GM12878 (cell line): ENCODE measurements around the gene IKZF1. TPM values are rescaled to one million over a fixed set of nuclear protein-coding genes. Genes with fewer than 3 reads are reported as not detected.

Experiments
- ATAC-seq: fragments of 200-7000 bp; cut with Tn5 transposase; 3 replicates; pipeline ENCODE4 v1.9.1; 2020; ENCODE audit warnings: mild to moderate bottlenecking, moderate library complexity
- BruUV-seq: library from RNA; stranded (reverse); fragments of 400-500 nt; replicated peaks from 2 replicates; lab custom pipeline; 2021; lab: Mats Ljungman, UMichigan
- CTCF ChIA-PET: fragments of 300-600 bp; sonication (Branson Sonifier 250); formaldehyde crosslinking; extraction: SDS; loops from one replicate; lab custom pipeline; 2021; ENCODE audit warnings: inconsistent platforms; lab: Yijun Ruan, JAX
- POLR2A ChIA-PET: fragments of 350-600 bp; formaldehyde crosslinking; extraction: SDS; loops from one replicate; lab custom pipeline; 2021; ENCODE audit warnings: inconsistent platforms; lab: Charles Lee
- RAD21 ChIA-PET: fragments of 300-600 bp; sonication (Branson Sonifier 250); formaldehyde crosslinking; loops from one replicate; lab custom pipeline; 2023; ENCODE audit warnings: antibody characterized with exemption; ENCODE audit not compliant: unreplicated experiment; lab: Charles Lee
- SMC1A ChIA-PET: fragments of 300-600 bp; sonication (Branson Sonifier 250); formaldehyde crosslinking; loops from one replicate; lab custom pipeline; 2023; ENCODE audit not compliant: unreplicated experiment, uncharacterized antibody; lab: Charles Lee
- DNase-seq: peaks from one replicate; pipeline ENCODE4 v3.0.0-alpha.2; 2011; ENCODE audit warnings: low read depth, low spot score
- FAIRE-seq: peaks from 3 replicates; lab custom pipeline; 2011; peaks lifted over from hg19 to GRCh38; lab: Jason Lieb, UNC
- H2AFZ ChIP-seq: 2 replicates; pipeline ENCODE4 v1.6.0; 2011; ENCODE audit warnings: low read depth, low read length, control low read depth; ENCODE audit not compliant: control insufficient read depth
- H3K27ac ChIP-seq: 2 replicates; pipeline ENCODE4 v1.5.1; 2011; ENCODE audit warnings: control low read depth; ENCODE audit not compliant: control insufficient read depth, insufficient read depth
- H3K27me3 ChIP-seq, 2 experiments: replicated peaks in 1 of 2; 2 replicates each; pipeline versions ENCODE4 v1.6.0 to v1.6.1; 2011; ENCODE audit warnings: low read length in 1 of 2; ENCODE audit not compliant: control insufficient read depth in 2 of 2, insufficient read depth in 2 of 2
- H3K36me3 ChIP-seq, 2 experiments: 2 replicates each; pipeline ENCODE4 v1.5.1; 2011; ENCODE audit warnings: low read length in 1 of 2; ENCODE audit not compliant: control insufficient read depth in 2 of 2, insufficient read depth in 2 of 2
- H3K4me1 ChIP-seq: 2 replicates; pipeline ENCODE4 v1.6.1; 2011; ENCODE audit warnings: mild to moderate bottlenecking, low read length, moderate library complexity, mixed read lengths; ENCODE audit not compliant: control insufficient read depth, insufficient read depth
- H3K4me2 ChIP-seq: 2 replicates; pipeline ENCODE4 v1.6.0; 2011; ENCODE audit warnings: control low read depth; ENCODE audit not compliant: control insufficient read depth, insufficient read depth
- H3K4me3 ChIP-seq: fragments of 200-600 bp; sonication (generic); 2 replicates; pipeline ENCODE4 v1.5.1; 2016
- H3K79me2 ChIP-seq: 2 replicates; pipeline ENCODE4 v1.6.0; 2011; ENCODE audit warnings: low read length; ENCODE audit not compliant: control insufficient read depth, insufficient read depth
- H3K9ac ChIP-seq: 2 replicates; pipeline ENCODE4 v1.8.0; 2011; ENCODE audit warnings: low read length, control low read depth, mixed read lengths; ENCODE audit not compliant: control insufficient read depth, insufficient read depth
- H3K9me3 ChIP-seq: replicated peaks from 3 replicates; pipeline ENCODE4 v1.5.1; 2011; ENCODE audit warnings: mild to moderate bottlenecking, low read length; ENCODE audit not compliant: control insufficient read depth, insufficient read depth
- H4K20me1 ChIP-seq: 2 replicates; pipeline ENCODE4 v1.6.0; 2011; ENCODE audit not compliant: control insufficient read depth, insufficient read depth
- CEBPB ChIP-seq, 2 experiments: fragments of 150-350 bp in 1 of 2; IDR thresholded peaks; 2 replicates each; pipeline ENCODE4 v1.6.1; 2012 to 2014; ENCODE audit warnings: low read depth in 2 of 2, low read length in 2 of 2, borderline replicate concordance in 1 of 2, inconsistent platforms in 1 of 2
- CHD2 ChIP-seq: IDR thresholded peaks from 2 replicates; pipeline ENCODE4 v1.6.1; 2011; ENCODE audit warnings: low read depth, low read length, improper control_type of control experiment, borderline replicate concordance
- EP300 ChIP-seq, 2 experiments: fragments of 150-350 bp in 1 of 2; IDR thresholded peaks; 2 replicates each; pipeline ENCODE4 v1.6.1; 2011 to 2012; ENCODE audit warnings: low read depth in 2 of 2, low read length in 2 of 2, borderline replicate concordance in 1 of 2, improper control_type of control experiment in 1 of 2, inconsistent platforms in 1 of 2; ENCODE audit not compliant: control insufficient read depth in 1 of 2
- IKZF1 ChIP-seq: fragments of 450-650 bp; conservative IDR thresholded peaks from 2 replicates; pipeline ENCODE4 v1.6.1; 2017; ENCODE audit warnings: antibody characterized with exemption, mild to moderate bottlenecking
- MEF2A ChIP-seq: IDR thresholded peaks from 2 replicates; pipeline ENCODE4 v1.6.1; 2011; ENCODE audit warnings: low read depth, mild to moderate bottlenecking, low read length, moderate library complexity; ENCODE audit not compliant: insufficient read depth
- POLR2A ChIP-seq: IDR thresholded peaks from 2 replicates; pipeline ENCODE4 v1.6.1; 2011; ENCODE audit warnings: low read depth, mild to moderate bottlenecking, low read length
- RUNX3 ChIP-seq: IDR thresholded peaks from 2 replicates; pipeline ENCODE4 v1.6.1; 2012; ENCODE audit warnings: low read length, inconsistent platforms
- TCF12 ChIP-seq: IDR thresholded peaks from 2 replicates; pipeline ENCODE4 v1.6.1; 2011; ENCODE audit warnings: low read depth, mild to moderate bottlenecking, low read length
- WGBS: methylation state at CpG from one replicate; pipeline ENCODE4 v1.1.6; 2016; ENCODE audit warnings: low lambda C conversion rate; ENCODE audit not compliant: insufficient replicate concordance, insufficient coverage; ENCODE audit errors: missing lambda C conversion rate; 5-methylcytosine and 5-hydroxymethylcytosine counted together
- in situ Hi-C: fragments of 300-500 bp; cut with MboI; formaldehyde crosslinking; loops from 9 replicates; pipeline ENCODE4 v1.14.3; 2018; ENCODE audit warnings: mixed read lengths
- intact Hi-C: fragments of 100-400 bp; cut with micrococcal nuclease; formaldehyde crosslinking; loops from one replicate; pipeline ENCODE4 v1.14.2; 2022; ENCODE audit not compliant: unreplicated experiment
- polyA plus RNA-seq, 11 experiments: library from polyadenylated mRNA; depleted of rRNA in 4 of 11; unstranded in 6 of 11; stranded (reverse) in 5 of 11; fragments of >200 nt; fragmentation: Nextera tagmentation in 4 of 11; fragmentation: Illumina TruSeq in 1 of 11; extraction: Ambion mirVana in 4 of 11; extraction: Trizol in 1 of 11; gene quantifications; 1 replicate in 1 of 11; 2 replicates in 10 of 11; pipeline versions ENCODE4 v1.2.1 to v1.2.3, GENCODE V29; 2011 to 2016; ENCODE audit warnings: inconsistent platforms in 2 of 11, missing spikeins in 2 of 11, low read depth in 1 of 11
- total RNA-seq, 4 experiments: library from RNA; depleted of rRNA in 3 of 4; stranded (reverse); fragments of >200 nt in 3 of 4; fragmentation: Illumina TruSeq in 1 of 4; extraction: Trizol in 1 of 4; gene quantifications; 2 replicates each; pipeline versions ENCODE4 v1.2.1 to v1.2.3, GENCODE V29; 2013 to 2021
- TF ChIP-seq, protein P1 (sequence below): fragments of 450-650 bp; IDR thresholded peaks from 2 replicates; pipeline ENCODE4 v1.6.1; 2018; ENCODE audit warnings: borderline replicate concordance, mild to moderate bottlenecking; ENCODE audit not compliant: partially characterized antibody
- TF ChIP-seq, protein P2 (sequence below): IDR thresholded peaks from 2 replicates; pipeline ENCODE4 v1.6.1; 2012; ENCODE audit warnings: low read depth, low read length, improper control_type of control experiment
- TF ChIP-seq, protein P3 (sequence below), 3 experiments: IDR thresholded peaks in 2 of 3; conservative IDR thresholded peaks in 1 of 3; 2 replicates each; pipeline ENCODE4 v1.5.1; 2011; ENCODE audit warnings: low read depth in 3 of 3, low read length in 3 of 3, mild to moderate bottlenecking in 3 of 3, control low read depth in 2 of 3, moderate library complexity in 2 of 3, inconsistent platforms in 1 of 3, mixed read lengths in 1 of 3; ENCODE audit not compliant: control insufficient read depth in 2 of 3, insufficient read depth in 1 of 3; ENCODE audit errors: extremely low read depth in 1 of 3
- TF ChIP-seq, protein P4 (sequence below): fragments of 450-650 bp; IDR thresholded peaks from 2 replicates; pipeline ENCODE4 v1.6.1; 2018; ENCODE audit warnings: mild to moderate bottlenecking, low read depth, moderate library complexity; ENCODE audit not compliant: partially characterized antibody

IKZF1 gene
- total and polyA plus RNA-seq, 10 of the 15 experiments (the other 5 are each of a cell fraction or from before 2014, with no cell fraction given): 27.2 to 125 (median 71.6) TPM

DNA sequence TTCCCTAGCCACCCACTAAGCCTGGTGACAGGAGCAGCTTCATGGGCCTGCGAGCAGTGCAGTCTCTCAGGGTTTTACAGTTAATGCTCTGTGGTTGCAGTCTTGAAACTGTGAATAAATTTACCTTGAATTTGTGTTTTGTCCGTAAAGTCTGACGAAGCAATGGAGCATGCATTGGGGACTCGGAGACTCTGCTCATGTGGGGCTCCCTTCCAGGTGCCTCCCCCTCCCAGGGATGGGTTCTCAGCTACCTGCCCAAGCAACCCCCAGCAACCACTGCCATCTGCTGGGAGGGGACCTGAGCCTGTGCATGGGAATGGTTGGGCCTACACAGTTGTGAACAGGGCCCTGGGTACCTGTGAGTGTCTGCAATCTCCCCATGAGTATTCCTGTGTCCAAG lies 36.3 kb upstream of the IKZF1 start (continued):
- TF ChIP-seq, protein P1, sequence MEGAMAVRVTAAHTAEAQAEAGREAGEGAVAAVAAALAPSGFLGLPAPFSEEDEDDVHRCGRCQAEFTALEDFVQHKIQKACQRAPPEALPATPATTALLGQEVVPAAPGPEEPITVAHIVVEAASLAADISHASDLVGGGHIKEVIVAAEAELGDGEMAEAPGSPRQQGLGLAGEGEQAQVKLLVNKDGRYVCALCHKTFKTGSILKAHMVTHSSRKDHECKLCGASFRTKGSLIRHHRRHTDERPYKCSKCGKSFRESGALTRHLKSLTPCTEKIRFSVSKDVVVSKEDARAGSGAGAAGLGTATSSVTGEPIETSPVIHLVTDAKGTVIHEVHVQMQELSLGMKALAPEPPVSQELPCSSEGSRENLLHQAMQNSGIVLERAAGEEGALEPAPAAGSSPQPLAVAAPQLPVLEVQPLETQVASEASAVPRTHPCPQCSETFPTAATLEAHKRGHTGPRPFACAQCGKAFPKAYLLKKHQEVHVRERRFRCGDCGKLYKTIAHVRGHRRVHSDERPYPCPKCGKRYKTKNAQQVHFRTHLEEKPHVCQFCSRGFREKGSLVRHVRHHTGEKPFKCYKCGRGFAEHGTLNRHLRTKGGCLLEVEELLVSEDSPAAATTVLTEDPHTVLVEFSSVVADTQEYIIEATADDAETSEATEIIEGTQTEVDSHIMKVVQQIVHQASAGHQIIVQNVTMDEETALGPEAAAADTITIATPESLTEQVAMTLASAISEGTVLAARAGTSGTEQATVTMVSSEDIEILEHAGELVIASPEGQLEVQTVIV: no peak

DNA sequence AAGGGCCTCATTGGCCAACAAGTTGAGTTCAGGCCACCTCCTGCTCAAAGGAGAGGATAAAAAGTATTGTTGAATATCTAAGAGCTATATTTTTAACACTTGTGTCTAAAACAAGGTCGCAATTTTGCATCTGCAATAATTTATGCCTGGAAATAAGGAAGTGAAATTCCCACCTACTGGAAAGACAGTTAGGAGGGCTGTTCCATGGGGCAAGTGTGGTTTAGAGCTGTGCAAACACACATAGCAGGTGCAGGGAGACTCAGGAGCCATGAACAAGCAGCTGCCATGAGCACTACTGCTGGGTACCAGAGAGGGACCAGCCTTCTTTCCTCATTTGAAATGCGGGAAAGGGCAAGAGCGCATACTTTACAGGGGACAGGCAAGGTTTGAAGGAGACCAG lies 35.5 kb upstream of the IKZF1 start:
- peaks cover 87% of the 10 kb centered on the region for H3K4me1 ChIP-seq
- in situ Hi-C loops (no loop called here), intact Hi-C loops (loop anchor here (2.0 kb wide), 1 partner anchor 64 kb away; no protein-coding TSS in a partner anchor)
- H3K27ac ChIP-seq: peak overlapping the region; percentile 77
- FAIRE-seq: no peak
- no peak overlapping the region; the same call in 1 of the 2 replicates for H3K9ac ChIP-seq
- ChIA-PET RAD21 (interaction anchor here (1.2 to 15.0 kb wide), 6 partner anchors 13 to 124 kb away, joined by 3 to 293 read pairs (median 86); partner anchors contain the start of gene IKZF1), CTCF (interaction anchor here (0.6 to 15.9 kb wide), 12 partner anchors 8 to 149 kb away, joined by 3 to 250 read pairs (median 4); partner anchors contain the start of gene IKZF1), SMC1A (interaction anchor here (1.4 to 18.0 kb wide), 10 partner anchors 15 to 147 kb away, joined by 5 to 356 read pairs (median 114); partner anchors contain the start of gene IKZF1), POLR2A (interaction anchor here (1.1 to 13.4 kb wide), 5 partner anchors 15 to 83 kb away, joined by 3 to 165 read pairs (median 6); partner anchors contain the start of gene IKZF1)
- peaks cover 7% of the 10 kb centered on the region for H3K9me3 ChIP-seq
- H2AFZ ChIP-seq: no peak overlapping the region
- H3K36me3 ChIP-seq: no peaks in the 10 kb centered on the region
- peak overlapping the region; percentile 97 for H3K4me2 ChIP-seq
- H3K27me3 ChIP-seq: no peaks in the 10 kb centered on the region
- no peaks in the 10 kb centered on the region for H3K79me2 ChIP-seq
- no peak overlapping the region for H3K4me3 ChIP-seq
- no peak for ATAC-seq
- no peak for DNase-seq
- WGBS: 14% methylated on average over 3 of the region's 3 CpGs
- BruUV-seq: no TSS peak
- H4K20me1 ChIP-seq: no peaks in the 10 kb centered on the region
- TF ChIP-seq CHD2 (no peak), EP300 (IDR thresholded peaks at IDR 0.05; ENCODE audit: borderline replicate concordance in 1 of 2, control insufficient read depth in 1 of 2, low read depth in 2 of 2, low read length in 2 of 2) (peak in 1 of 2 experiments; percentile 52; a peak in 1 of 4 replicates), TCF12 (peak; percentile 74), CEBPB (IDR thresholded peaks at IDR 0.05; ENCODE audit: borderline replicate concordance in 1 of 2, low read depth in 2 of 2, low read length in 2 of 2) (no peak), RUNX3 (peak; percentile 75), POLR2A (no peak), IKZF1 (peak; percentile 89), MEF2A (no peak)
- TF ChIP-seq, protein P2, sequence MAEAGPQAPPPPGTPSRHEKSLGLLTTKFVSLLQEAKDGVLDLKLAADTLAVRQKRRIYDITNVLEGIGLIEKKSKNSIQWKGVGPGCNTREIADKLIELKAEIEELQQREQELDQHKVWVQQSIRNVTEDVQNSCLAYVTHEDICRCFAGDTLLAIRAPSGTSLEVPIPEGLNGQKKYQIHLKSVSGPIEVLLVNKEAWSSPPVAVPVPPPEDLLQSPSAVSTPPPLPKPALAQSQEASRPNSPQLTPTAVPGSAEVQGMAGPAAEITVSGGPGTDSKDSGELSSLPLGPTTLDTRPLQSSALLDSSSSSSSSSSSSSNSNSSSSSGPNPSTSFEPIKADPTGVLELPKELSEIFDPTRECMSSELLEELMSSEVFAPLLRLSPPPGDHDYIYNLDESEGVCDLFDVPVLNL: no peak
- TF ChIP-seq, protein P3, sequence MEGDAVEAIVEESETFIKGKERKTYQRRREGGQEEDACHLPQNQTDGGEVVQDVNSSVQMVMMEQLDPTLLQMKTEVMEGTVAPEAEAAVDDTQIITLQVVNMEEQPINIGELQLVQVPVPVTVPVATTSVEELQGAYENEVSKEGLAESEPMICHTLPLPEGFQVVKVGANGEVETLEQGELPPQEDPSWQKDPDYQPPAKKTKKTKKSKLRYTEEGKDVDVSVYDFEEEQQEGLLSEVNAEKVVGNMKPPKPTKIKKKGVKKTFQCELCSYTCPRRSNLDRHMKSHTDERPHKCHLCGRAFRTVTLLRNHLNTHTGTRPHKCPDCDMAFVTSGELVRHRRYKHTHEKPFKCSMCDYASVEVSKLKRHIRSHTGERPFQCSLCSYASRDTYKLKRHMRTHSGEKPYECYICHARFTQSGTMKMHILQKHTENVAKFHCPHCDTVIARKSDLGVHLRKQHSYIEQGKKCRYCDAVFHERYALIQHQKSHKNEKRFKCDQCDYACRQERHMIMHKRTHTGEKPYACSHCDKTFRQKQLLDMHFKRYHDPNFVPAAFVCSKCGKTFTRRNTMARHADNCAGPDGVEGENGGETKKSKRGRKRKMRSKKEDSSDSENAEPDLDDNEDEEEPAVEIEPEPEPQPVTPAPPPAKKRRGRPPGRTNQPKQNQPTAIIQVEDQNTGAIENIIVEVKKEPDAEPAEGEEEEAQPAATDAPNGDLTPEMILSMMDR (IDR thresholded peaks at IDR 0.05 in 2 of 3, conservative IDR thresholded peaks at IDR 0.05 in 1 of 3; ENCODE audit: control insufficient read depth in 2 of 3, extremely low read depth in 1 of 3, insufficient read depth in 1 of 3, low read depth in 3 of 3, low read length in 3 of 3): no peak
- TF ChIP-seq, protein P4, sequence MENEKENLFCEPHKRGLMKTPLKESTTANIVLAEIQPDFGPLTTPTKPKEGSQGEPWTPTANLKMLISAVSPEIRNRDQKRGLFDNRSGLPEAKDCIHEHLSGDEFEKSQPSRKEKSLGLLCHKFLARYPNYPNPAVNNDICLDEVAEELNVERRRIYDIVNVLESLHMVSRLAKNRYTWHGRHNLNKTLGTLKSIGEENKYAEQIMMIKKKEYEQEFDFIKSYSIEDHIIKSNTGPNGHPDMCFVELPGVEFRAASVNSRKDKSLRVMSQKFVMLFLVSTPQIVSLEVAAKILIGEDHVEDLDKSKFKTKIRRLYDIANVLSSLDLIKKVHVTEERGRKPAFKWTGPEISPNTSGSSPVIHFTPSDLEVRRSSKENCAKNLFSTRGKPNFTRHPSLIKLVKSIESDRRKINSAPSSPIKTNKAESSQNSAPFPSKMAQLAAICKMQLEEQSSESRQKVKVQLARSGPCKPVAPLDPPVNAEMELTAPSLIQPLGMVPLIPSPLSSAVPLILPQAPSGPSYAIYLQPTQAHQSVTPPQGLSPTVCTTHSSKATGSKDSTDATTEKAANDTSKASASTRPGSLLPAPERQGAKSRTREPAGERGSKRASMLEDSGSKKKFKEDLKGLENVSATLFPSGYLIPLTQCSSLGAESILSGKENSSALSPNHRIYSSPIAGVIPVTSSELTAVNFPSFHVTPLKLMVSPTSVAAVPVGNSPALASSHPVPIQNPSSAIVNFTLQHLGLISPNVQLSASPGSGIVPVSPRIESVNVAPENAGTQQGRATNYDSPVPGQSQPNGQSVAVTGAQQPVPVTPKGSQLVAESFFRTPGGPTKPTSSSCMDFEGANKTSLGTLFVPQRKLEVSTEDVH: no peak
